Measurements from ENCODE around the gene SKIDA1.
A peak's percentile ranks its signal among the peaks of the same experiment; 100 is the strongest.

Gene SKIDA1

DNA sequence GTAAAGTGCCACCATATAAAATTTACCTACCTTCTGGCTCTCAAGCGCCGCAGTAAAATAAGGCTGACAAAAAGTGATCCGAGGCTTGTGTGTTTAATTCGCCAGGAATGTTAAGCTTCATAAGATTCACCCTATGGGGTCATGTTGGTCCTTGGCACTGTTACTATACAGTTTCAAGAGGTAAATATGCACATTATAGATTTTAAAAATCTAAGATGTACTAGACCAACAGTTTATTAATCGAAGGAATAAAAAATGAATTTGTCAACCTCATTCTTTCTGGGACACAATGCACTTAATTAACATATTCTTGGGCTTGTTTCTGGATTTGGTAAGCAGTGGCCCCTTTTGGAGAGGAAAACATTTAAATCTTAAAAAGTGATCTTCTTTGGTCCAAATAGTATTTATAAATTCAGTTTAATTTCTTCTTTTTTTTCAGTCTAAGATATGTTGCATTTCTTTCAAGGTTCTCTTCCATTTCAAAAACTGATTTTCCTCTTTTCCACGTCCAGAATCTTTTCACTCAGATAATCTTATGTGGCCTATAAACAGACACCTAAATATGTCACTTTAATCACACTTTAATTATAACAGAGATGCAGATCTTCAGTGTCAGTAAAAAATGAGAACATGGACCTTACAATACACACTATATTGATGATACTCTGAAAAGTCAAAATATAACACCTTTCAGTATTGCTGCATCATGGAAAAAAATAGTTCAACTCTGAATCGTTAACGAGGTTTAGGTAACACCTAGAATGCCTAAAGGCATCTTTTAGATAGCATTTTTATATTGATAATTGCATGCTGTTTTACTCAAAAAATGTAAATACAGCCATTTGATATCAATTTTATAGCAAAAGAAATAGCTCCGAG lies 3.8 kb upstream of the SKIDA1 start:
- no peak for DNase-seq (ENCODE audit: low read depth)

DNA sequence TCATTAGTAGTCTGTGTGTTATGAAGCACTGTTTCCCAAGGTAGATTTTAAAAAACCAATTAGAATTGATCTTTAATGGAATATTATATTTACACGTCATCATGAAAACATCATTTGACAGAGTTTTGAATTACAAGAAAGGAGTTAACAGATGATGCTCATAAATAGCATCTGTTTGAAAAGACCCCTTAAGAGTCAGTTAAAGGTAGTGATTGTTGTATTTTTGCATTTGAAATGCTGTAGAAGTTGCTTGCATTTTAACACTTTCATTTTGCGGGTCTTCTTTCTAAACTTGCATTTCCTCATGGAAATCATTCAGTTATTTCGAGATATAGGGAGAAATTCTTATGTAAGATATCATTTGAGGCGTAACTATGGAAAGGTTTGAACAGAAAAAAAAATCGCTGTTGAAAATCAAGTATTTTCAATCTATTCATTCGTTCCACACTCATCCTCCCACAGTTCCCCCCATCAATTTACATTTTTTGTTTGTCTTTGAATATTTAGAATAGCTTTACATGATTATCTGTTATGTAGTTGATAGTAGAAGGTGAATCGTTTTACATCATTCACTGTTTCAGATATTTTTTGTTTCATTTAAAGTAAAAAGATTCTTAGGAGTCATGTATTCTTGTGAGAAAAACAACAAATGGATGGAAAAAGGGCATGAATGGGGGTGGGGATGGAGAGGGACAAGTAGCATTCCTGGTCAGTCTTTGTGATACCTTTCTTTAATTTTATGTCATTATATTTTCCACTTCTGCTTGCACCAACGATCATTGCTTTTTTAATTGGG lies 3.0 kb upstream of the SKIDA1 start:
- DNase-seq (ENCODE audit: low read depth), result no peak

DNA sequence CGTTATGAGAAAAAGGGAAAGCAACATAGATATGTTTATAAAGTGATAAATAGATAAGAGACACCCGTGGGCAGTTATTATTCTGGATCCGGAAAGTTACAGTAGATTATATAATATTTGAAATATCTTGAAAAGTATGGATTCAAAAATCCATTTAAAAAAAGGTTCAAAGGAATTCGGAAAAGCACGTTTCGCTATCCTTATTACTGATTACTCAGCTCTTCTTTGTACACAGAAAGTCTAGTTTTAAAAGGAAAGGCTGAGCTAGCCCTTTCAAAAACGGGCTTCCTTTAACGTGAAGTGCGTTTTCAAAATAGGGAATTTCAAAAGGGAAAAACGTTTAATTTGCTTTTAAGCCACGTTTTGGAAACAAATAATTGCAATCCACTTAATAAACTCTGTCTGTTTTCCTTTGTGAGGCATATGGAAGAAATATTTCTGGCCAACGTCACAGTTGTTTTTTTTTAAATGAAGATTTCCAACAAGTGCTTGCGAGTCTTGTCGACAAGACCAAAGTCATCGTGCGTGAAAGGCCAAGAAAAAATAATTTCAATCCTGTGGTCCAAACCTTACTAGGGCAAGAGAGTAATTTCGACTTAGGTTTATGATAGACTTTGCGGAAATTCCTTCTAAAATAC lies 2.2 kb upstream of the SKIDA1 start:
- no peak for DNase-seq (ENCODE audit: low read depth)

DNA sequence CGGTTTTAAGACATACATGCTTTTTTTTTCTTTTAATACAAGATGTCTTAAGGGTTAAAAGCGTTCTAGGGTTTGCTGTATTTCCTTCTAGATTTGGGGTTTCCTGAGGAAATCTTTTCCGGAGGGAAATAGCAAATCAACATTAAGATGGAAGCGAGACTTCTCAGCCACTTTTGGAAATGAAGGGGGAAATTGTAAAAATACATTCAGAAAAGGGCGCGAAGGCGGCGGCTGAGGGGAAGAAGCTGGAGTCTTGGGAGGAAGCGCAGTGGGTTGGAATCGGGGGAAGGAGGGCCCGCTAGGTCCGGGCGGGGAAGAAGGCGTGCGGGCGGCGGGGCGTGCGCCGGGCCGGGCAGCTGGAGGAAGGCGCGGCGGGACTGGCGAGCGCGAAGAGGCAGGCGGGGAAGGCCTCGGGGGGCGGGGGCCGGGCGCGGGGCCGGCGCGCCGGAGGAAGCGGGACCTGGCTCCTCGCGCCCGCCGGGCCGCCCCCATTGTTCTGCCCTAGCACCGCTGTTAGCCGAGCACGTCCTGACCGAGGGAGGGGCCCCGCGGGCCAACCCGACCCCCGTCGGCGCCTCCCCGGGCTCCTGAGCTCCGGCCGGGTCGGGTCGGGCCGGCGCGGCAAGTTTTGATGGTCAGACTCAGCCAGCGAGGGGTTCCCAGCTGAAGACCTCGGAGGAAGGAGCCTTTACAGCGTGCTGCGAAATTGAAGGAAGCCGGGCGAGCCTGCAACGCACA lies 1.5 kb upstream of the SKIDA1 start:
- DNase-seq (ENCODE audit: low read depth), result peak; percentile 47

DNA sequence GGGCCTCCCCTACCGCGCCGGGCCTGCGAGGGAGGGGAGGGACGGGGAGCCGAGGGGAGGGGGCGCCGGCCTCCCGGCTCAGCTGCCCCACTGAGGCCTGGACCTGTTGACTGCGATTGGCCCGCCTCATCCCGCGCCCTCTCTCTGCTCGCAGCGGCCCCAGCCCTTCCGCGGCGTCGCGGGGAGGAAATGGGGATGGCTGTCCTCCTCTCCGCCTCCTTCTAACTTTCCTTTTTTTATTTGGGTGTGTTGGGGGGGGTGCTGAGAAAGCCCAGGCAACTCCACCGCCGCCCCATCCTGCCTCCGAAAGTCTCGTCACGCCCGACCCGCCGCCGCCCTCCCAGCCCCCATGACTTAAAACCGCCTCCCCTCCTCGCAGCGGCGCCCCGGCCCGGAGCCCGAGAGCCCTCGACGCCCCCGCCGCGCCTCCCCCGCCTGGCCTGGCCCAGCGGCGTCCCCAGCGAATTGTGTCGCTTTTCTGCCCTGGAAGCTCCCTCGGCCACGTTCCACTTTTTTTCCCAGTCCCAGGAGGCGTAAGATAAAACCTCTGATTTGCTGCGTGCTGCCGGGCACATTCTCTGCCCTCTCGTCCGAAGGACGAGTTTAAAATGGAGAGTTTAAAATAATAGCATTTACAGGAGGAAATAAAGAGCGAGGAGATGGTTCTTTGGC lies 842 bp upstream of the SKIDA1 start:
- DNase-seq (ENCODE audit: low read depth), result peak; percentile 58

DNA sequence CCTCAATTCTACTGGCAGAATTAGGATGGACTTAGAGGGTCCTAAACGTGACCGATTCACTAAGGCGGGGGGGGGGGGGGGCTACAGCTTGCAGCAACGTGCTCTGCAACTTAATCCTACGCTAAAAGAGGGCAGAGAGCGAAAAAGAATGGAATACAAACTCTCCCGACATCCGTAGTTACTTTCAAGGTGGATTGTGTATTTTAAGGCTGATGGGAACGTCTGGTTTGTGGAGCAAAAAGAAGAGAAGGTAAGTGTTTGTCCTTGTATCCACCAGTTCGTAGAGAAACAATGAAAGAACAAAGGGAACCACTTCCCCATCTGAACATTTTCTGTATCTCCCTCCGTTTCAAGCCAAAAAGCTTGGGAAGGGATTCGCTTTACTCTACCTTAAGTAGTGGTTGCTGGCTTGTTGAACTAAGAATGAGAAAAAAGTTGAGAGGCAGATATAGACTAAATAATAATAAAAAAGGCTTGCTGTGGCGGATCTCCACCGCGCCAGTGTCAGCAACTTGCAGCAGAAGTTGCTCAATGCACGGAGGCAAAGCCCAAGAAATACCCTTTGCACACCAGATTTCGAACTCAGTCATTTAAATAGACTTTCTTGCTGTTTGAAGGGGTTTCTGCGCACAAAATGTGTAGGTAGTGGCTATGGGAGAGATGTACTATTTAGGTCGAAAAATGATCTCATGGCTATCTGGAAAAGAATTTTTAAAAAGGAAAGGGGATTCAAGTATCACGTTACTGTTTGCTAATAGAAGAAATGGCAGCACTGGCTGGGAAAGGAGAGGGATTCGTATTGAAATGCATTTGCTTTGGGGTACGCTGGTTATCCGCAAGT lies 736 bp downstream of the SKIDA1 start:
- no peak for DNase-seq (ENCODE audit: low read depth)

DNA sequence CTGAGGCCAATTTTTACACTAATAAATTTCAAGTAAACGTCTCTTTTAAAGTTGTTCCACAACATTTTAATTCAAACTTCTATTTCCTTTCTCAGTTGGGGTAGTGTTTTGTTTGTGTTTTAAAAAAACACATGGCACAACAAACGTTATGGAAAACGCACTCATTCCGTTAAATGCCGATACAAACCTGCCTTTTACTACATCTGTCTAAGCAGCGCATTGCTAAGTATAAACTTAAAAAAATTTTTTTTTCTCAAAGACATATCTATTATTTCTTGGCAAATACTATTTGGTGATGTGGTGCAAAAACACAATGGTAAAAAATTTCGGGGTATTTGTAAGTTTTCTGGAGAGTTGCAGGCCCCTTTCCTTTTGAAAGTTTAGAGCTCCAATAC lies 1.4 kb downstream of the SKIDA1 start:
- no peak for DNase-seq (ENCODE audit: low read depth)

DNA sequence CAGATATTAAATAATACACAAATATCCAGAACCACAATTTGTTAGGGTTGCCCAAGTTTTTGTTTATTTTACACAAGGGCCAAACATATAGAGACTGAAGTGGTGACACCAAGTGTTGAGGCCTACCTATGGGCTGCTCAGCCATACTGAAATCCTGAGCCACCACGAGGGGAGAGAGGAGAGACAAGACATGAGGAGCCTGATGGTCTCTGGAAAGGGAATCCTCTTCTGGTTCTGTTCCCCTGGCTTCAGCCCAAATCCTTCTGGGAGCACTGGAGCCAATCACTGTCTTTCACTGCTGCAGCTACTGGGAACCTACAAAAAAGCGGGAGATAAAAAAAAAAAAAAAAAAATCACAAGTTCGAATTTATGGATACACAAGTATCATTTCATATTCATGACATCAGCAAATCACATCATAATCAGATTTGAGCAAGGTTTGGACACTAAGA lies 1.9 kb downstream of the SKIDA1 start:
- no peak for DNase-seq (ENCODE audit: low read depth)

DNA sequence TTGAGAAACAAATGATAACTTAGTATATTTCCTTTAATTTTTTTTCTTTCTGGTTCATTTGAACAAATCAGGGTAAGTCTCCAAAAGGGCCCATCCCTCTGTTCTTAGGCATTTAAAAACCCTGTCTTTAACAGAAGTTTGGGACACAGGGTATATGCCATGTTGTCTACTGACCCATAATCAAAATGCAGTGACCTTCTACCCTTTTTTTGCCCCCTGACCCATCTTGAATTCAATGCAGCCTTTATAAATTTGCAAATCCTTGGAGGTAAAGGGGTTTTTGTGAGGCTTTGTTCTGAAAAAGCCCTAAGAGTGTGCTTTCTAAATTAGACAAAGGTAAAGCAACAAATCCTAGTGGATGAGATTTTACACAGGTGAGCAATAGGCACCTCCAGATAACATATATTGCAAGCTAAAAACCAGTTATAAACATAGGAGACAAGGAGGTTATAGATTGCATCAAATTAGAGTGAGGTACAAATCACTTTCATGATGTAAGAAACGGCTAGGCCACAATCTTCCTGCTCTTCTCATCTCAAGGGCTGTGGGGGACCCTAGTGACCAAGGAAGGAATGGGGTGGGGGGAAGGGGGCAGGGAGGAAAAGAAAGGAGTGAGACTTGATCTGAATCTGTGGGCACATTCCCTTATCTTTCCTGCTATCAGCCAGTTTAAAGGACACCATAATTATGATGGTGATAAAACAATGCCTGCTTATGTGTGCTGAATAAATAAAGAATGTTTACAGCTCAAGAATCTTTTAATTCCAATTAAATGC lies 2.7 kb downstream of the SKIDA1 start:
- DNase-seq (ENCODE audit: low read depth), result no peak

DNA sequence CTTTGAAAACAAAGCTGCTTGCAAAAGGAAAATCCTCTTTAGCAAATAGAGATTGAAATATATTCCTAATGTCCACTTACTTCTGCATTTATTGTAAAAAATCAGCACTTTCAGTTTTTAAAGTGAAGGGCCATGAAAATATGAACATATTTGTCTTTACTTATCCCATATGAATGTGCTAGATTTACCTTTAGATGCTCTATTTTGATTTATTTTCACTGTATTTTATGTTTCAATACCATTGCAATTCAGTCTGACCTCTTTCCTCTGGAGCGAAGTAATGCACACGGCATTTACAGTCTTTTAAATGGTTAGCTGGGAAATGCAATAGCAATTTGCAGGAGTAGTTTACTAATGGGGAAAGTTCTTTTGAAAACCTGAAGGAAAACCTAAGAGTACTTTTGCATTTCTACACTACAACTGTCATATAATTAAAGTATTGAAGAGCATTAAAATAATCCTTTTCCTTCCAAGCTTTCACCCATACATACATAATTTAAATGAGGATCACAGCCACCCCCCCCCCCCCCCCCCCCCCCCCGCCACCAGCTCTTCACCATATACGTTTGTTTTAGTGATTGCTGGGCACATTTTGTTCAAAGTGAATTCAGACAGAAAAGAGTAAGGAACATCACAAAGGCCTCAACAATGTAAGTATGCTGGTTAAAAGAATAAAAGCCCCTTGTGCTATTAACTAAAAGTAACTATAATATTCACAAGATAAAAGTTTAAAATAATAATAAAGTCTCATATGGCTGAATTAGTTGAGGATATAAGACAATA lies 3.5 kb downstream of the SKIDA1 start:
- no peak for DNase-seq (ENCODE audit: low read depth)

DNA sequence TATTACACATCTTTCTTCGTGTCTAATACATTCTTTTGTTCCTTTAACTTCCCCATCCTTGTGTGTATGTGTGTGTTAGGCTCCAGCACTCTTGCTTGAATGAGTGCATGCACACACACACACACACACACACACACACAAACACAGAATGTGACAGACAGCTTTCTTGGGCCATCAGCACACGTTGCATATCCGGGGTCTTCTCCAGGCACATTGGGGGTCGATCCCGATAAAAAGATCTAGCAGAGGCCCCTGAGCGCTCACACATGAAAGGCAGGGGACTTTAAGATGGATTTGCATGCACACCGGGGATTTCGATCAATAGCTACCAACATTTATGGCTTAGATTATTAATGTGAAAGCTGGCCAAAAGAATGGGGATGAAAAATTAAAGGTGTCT lies 4.5 kb downstream of the SKIDA1 start:
- no peak for DNase-seq (ENCODE audit: low read depth)

DNA sequence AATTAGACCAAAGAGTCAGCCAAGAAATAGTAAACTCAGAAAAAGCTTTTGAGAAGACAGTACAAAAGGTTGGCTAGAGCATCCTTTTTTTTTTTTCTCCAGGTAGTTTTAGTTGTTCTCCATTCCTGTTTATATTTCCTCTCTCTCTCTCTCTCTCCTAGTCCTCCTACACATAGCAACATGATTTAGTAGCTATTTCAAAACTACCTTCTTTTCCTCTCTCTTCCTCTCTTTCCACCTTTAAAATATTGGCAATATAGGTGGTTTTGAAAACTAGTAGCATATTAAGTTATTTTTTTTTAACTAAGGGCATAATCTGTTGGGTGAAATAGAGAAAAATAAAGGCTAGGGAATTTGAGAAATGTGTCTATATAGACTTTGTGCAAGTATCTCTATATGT lies 5.0 kb downstream of the SKIDA1 start:
- no peak for DNase-seq (ENCODE audit: low read depth)

DNA sequence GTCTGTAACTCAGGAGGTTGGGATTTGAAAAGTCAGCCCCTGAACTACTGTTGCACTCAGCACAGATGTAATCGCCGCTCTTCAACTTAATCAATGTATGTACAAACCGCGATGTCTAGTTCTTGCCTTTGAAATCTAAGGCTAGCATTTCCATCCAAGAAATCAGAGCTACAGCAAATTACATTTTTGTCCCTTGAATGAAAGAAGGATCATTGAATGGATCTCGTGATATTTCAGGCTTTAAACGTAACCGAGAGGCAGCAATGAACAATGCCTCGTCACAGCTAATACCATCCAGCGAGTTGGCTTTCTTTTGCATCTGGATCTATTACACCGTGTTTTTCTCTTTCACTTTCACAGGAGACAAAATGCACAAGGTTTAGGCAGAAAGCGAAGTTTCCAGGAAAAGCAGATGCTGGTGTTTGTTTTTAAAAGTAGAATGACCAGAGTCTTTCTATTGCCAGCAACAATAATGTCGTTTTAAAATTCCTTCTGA lies 5.5 kb downstream of the SKIDA1 start:
- no peak for DNase-seq (ENCODE audit: low read depth)

DNA sequence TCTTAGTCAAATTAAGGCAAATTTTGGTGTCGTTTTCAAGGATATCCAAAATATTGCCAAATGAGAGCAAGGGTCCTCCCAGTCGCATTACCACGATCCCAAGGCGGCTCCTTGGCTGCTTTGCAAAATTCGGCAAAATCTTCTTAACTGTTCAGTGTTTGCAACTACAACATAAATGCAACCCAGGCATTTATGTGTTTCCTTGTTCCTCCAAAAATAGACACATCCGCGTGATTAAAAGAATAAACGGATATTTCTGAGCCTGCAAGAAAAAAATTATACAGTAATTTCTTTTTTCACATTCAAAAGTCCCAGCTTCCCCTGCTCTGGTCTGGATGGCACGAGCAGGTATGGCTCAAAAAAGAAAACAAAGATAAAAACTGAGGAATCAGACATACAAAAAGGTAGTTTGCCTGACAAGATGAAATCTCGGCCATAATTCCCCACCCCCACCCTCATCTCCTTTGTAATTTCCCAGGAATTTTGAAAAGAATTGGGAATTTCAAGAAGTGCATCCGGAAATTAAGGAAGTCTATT lies 6.0 kb downstream of the SKIDA1 start:
- DNase-seq (ENCODE audit: low read depth), result no peak

DNA sequence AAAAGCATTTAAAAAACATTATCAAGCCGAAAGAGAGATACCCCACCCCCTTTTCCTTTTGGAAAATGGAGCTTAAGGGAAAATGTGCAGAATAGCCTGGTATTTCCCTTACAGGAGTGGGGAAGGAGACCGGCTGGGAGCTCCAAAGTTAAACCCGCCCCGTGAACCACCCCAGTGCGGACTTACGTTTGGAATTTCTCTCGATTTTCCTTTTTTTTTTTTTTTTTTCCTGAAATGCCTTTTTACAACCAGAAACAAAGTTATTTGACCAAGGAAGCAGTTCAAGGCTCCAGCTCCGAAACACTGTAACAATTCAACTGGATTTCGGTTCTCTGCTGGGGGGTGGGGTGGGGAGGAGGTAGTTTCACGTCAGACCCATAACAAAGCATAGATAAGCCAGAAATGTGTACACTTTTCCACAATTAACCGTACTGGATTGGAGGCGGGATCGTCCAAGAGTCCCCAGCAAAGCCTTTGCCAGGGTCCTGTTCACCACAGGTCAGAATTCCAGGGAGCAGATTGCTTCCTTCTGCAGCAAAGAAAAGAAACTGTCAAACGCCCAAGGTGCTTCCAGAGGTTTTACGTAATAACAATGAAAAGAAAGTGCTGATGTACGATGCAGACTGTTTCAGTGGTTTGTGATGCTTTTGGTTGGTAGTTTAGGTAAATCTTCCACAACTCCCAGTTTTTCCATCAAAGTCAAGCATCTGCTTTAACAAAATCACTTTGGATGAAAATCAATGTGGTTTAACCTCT lies 6.7 kb downstream of the SKIDA1 start:
- no peak for DNase-seq (ENCODE audit: low read depth)

DNA sequence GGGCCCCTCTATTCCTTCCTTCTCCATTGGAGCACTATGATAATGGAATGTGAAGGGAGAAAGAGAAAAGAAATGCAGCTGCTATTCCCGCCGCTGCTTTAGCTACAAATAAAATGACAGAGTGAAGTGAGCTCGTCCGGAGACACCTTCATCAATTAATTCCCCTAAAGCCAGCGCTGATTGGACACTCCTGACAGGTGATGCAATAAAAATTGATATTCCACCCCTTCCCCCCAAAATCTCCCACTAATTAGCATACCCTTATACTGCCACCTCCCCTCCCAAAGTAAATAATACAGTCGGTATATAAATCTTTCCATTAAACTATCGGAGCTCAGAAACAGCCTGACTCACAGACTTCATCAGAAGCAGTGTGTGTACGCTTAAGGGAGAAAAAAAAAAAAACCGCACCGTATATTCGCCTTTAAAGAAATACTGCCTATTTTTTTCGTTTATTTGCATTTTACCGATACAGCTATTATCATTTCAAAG lies 7.3 kb downstream of the SKIDA1 start:
- no peak for DNase-seq (ENCODE audit: low read depth)

Measured in activated T-helper 9 cell treated with anti-CD3 and anti-CD28 coated beads, Interleukin-2, amount 50 U/mL, for 16 hours (primary cell).